ENCODE measurements around the gene SPTB. TPM values are rescaled to one million over a fixed set of nuclear protein-coding genes. Genes with fewer than 3 reads are reported as not detected.

The SPTB gene
- total and polyA plus RNA-seq, 9 of the 15 experiments (the other 6 are each of a cell fraction or from before 2014, with no cell fraction given): 0.21 to 45.9 (median 11.7) TPM

DNA sequence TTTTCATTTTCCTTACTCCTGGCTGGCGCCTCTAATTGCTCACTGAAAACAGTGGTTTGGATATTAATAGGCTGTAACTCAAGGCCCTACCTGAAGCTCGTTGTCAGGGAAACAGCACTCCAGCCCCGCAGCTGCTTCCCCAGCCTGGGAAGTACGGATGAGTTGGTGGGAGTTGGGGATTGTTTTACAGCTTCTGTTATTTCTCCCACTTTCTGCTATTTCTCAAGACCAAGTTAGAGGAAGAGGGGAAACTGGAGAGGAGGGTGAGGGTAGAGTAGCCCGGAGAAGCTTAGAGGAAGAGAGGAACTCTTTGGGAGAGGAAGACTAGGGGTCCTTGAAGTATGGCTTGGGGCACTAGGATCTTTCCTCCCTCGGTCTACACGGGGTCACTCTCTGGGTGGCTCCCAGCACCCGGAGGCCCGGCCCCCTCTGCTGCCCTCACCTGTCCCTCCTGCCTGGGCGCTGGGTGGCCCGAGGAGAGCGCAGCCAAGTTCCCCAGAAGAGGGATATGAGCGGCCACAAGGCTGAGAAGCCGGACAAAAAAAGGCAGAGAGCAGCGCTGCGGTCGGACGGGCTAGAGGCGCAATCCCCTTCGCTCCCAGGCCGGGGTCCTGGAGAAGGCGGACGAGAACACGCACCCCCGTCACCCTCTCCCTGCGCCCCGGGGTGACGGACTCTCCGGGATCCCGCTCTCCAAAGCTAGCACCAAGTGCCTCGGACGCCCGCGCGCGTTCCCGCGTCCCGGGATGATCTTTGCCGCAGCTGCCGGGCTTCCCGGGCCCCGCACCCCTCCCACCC, 671 bp downstream of the SPTB start:
- TF ChIP-seq TARDBP (IDR thresholded peaks at IDR 0.05) (no peak), ZNF644 (tag; IDR thresholded peaks at IDR 0.05; ENCODE audit: low read depth) (no peak), JUNB (CRISPR knock-in tag; conservative IDR thresholded peaks at IDR 0.05) (no peak), RBFOX2 (IDR thresholded peaks at IDR 0.05; ENCODE audit: low read depth, low read length) (peak; percentile 50), ZBED1 (IDR thresholded peaks at IDR 0.05) (no peak), RFX1 (IDR thresholded peaks at IDR 0.05) (peak; percentile 73), SIN3A (IDR thresholded peaks at IDR 0.05; ENCODE audit: borderline replicate concordance in 2 of 2, control insufficient read depth in 1 of 2, low read depth in 2 of 2, low read length in 2 of 2) (0 out of 4 replicates have a peak, but pooled peaks of 1 of the 2 experiments have one; percentile 34), RBBP5 (IDR thresholded peaks at IDR 0.05; ENCODE audit: borderline replicate concordance, insufficient read depth, low read length, poor library complexity, severe bottlenecking) (peak; percentile 13)
- intact Hi-C loops (cut with micrococcal nuclease): loop anchor here (2.0 kb wide), 2 partner anchors 36 to 54 kb away; no protein-coding TSS in a partner anchor
- Histone ChIP-seq H3K4me1 (replicated peaks in 1 of 2; ENCODE audit: control insufficient read depth in 2 of 2, insufficient read depth in 2 of 2, low read length in 2 of 2) (peaks cover 18 to 28% of the 10 kb centered on the region in 2 experiments; a peak in 4 of 5 replicates), H3K9me1 (ENCODE audit: control insufficient read depth, insufficient read depth, low read length) (no peaks in the 10 kb centered on the region), H3K4me3 (peak overlapping the region; percentile 78), H3K9me3 (replicated peaks; ENCODE audit: control insufficient read depth, insufficient read depth, low read depth, low read length) (no peaks in the 10 kb centered on the region), H3K9ac (ENCODE audit: insufficient read depth in 1 of 2, low read depth in 2 of 2, low read length in 2 of 2) (peak overlapping the region; percentile 54 to 94), H3K4me2 (ENCODE audit: insufficient read depth, low read length) (peak overlapping the region; percentile 85), H3K36me3 (ENCODE audit: control insufficient read depth, insufficient read depth, low read length) (no peaks in the 10 kb centered on the region; the same call in 2 of the 3 replicates), H3K79me2 (ENCODE audit: control insufficient read depth, insufficient read depth, low read length) (peaks cover 58% of the 10 kb centered on the region), H2AFZ (ENCODE audit: low read depth, low read length) (0 out of 2 replicates have a peak overlapping the region, but pooled peaks have one; percentile 2), H4K20me1 (replicated peaks; ENCODE audit: control insufficient read depth, insufficient read depth, low read length) (no peaks in the 10 kb centered on the region), H3K27me3 (ENCODE audit: control insufficient read depth in 2 of 2, insufficient read depth in 2 of 2, low read length in 2 of 2) (no peaks in the 10 kb centered on the region), H3K27ac (ENCODE audit: extremely low read depth, low read depth, low read length) (peak overlapping the region; percentile 78)
- ChIA-PET CTCF (ENCODE audit: low intra/inter-chr PET ratio) (no interaction called here), POLR2A (interaction anchor here (0.6 to 4.7 kb wide), 7 partner anchors 10 to 376 kb away, joined by 3 to 24 read pairs (median 3); no protein-coding TSS in a partner anchor)
- BruUV-seq (replicated peaks): no TSS peak
- ATAC-seq (peak; percentile 62), DNase-seq (ENCODE audit: extremely low read depth in 1 of 4, low spot score in 3 of 4) (peak; percentile 11 to 39 (median 16)), FAIRE-seq (no peak)
- WGBS (ENCODE audit: insufficient coverage, low coverage, missing lambda C conversion rate): 2% methylated on average over 19 of the region's 43 CpGs
- in situ Hi-C loops (cut with MboI): no loop called here

All from K562 (cell line).